Measurements from ENCODE around the gene EIF2S3.
A peak's percentile ranks its signal among the peaks of the same experiment; 100 is the strongest.
"Not testable (repeated sequence)": the region's sequence is repeated elsewhere in the genome, so short reads cannot be mapped to it uniquely, and the experiment has no call there.

The EIF2S3 gene

GRCh38 chrX:24054182-24055042, at the start of gene EIF2S3:
Gene EIF2S3, plus strand, starts transcription at chrX:24054956. Its CDS starts 13 bp downstream, at chrX:24054969.
- peak; percentile 88 for DNase-seq

- DNase-seq, result no peak
Observed at GRCh38 chrX:24005028-24005427, 49.7 kb upstream of the EIF2S3 start.

- no peak for DNase-seq
Observed at GRCh38 chrX:24005867-24006266, 48.9 kb upstream of the EIF2S3 start.

- no peak for DNase-seq
Observed at GRCh38 chrX:24012266-24012665, 42.5 kb upstream of the EIF2S3 start.

GRCh38 chrX:24014388-24015018, 40.3 kb upstream of the EIF2S3 start:
- DNase-seq, result no peak

- no peak for DNase-seq
Observed at GRCh38 chrX:24017674-24018073, 37.1 kb upstream of the EIF2S3 start.

- no peak for DNase-seq
Observed at GRCh38 chrX:24018809-24019208, 35.9 kb upstream of the EIF2S3 start.

- DNase-seq, result peak; percentile 6
Observed at GRCh38 chrX:24019448-24019847, 35.3 kb upstream of the EIF2S3 start.

GRCh38 chrX:24020306-24020876, 34.4 kb upstream of the EIF2S3 start:
- DNase-seq, result no peak

GRCh38 chrX:24023544-24023943, 31.2 kb upstream of the EIF2S3 start:
- DNase-seq, result no peak

- no peak for DNase-seq
Observed at GRCh38 chrX:24023972-24024669, 30.6 kb upstream of the EIF2S3 start.

GRCh38 chrX:24024819-24025740, 29.7 kb upstream of the EIF2S3 start:
- peak; percentile 73 for DNase-seq

GRCh38 chrX:24025741-24026403, 28.9 kb upstream of the EIF2S3 start:
- no peak for DNase-seq

- no peak for DNase-seq
Observed at GRCh38 chrX:24026432-24026831, 28.3 kb upstream of the EIF2S3 start.

- no peak for DNase-seq
Observed at GRCh38 chrX:24027086-24027485, 27.7 kb upstream of the EIF2S3 start, which contains the start of gene KLHL15. Gene KLHL15, minus strand, starts transcription at chrX:24027186. Its CDS starts 20,493 bp downstream, at chrX:24006693.

GRCh38 chrX:24027985-24028384, 26.8 kb upstream of the EIF2S3 start:
- no peak for DNase-seq

GRCh38 chrX:24030597-24030996, 24.2 kb upstream of the EIF2S3 start:
- no peak for DNase-seq

- no peak for DNase-seq
Observed at GRCh38 chrX:24034485-24034884, 20.3 kb upstream of the EIF2S3 start.

- DNase-seq, result no peak
Observed at GRCh38 chrX:24037729-24038128, 17.0 kb upstream of the EIF2S3 start.

- DNase-seq, result not testable (repeated sequence)
Observed at GRCh38 chrX:24046060-24046459, 8.7 kb upstream of the EIF2S3 start.

- not testable (repeated sequence) for DNase-seq
Observed at GRCh38 chrX:24049643-24050042, 5.1 kb upstream of the EIF2S3 start.

Measured in activated gamma-delta T cell treated with Interleukin-2 at 50 U/mL for 16 hours (primary cell).